Natural killer cell (primary cell): ENCODE data around the gene THRB. TPM values are rescaled to one million over a fixed set of nuclear protein-coding genes. Genes with fewer than 3 reads are reported as not detected.

Experiments used
- ATAC-seq, 3 donors: fragments of 150-1000 bp in 2 of 3; fragments of 200-7000 bp in 1 of 3; cut with Tn5 transposase; 1 replicate in 1 of 3; 2 replicates in 2 of 3; pipeline ENCODE4 v1.10.0; 2021; ENCODE audit warnings: mild to moderate bottlenecking in 2 of 3, moderate library complexity in 2 of 3
- DNase-seq, 2 donors: peaks; one replicate each; pipeline versions ENCODE4 v3.0.0 to v3.0.0-alpha.2; 2013 to 2021; ENCODE audit warnings: mixed read lengths in 1 of 2
- H3K27ac ChIP-seq: one replicate; pipeline ENCODE4 v1.5.1; 2013; ENCODE audit warnings: mild to moderate bottlenecking, low read length
- H3K27me3 ChIP-seq: one replicate; pipeline ENCODE4 v1.6.1; 2013; ENCODE audit warnings: low read length; ENCODE audit not compliant: control insufficient read depth, insufficient read depth
- H3K36me3 ChIP-seq: one replicate; pipeline ENCODE4 v1.6.1; 2013; ENCODE audit warnings: low read length; ENCODE audit not compliant: control insufficient read depth, insufficient read depth
- H3K4me1 ChIP-seq: one replicate; pipeline ENCODE4 v1.6.1; 2013; ENCODE audit warnings: low read length; ENCODE audit not compliant: control insufficient read depth, insufficient read depth
- H3K4me3 ChIP-seq: one replicate; pipeline ENCODE4 v1.5.1; 2013; ENCODE audit warnings: low read length
- H3K9me3 ChIP-seq: one replicate; pipeline ENCODE4 v1.6.1; 2013; ENCODE audit warnings: low read length; ENCODE audit not compliant: control insufficient read depth, insufficient read depth
- H3K27ac Mint-ChIP-seq, 2 donors: one replicate each; pipeline ENCODE4 v1.8.0; 2022; ENCODE audit warnings: mild to moderate bottlenecking in 2 of 2, mixed read lengths in 2 of 2, moderate library complexity in 1 of 2
- H3K27me3 Mint-ChIP-seq, 2 donors: one replicate each; pipeline ENCODE4 v1.8.0; 2022; ENCODE audit warnings: low read depth in 2 of 2, mixed read lengths in 2 of 2
- H3K36me3 Mint-ChIP-seq: one replicate; pipeline ENCODE4 v1.8.0; 2022; ENCODE audit warnings: mixed read lengths
- H3K4me1 Mint-ChIP-seq, 2 donors: one replicate each; pipeline ENCODE4 v1.8.0; 2022; ENCODE audit warnings: mixed read lengths in 2 of 2
- H3K4me3 Mint-ChIP-seq: one replicate; pipeline ENCODE4 v1.8.0; 2022; ENCODE audit warnings: mild to moderate bottlenecking, moderate library complexity, mixed read lengths
- H3K9me3 Mint-ChIP-seq, 2 donors: one replicate each; pipeline ENCODE4 v1.8.0; 2022; ENCODE audit warnings: mixed read lengths in 2 of 2
- WGBS: methylation state at CpG from one replicate; pipeline ENCODE4 v1.1.7; 2013; ENCODE audit warnings: missing lambda C conversion rate; ENCODE audit not compliant: insufficient coverage; 5-methylcytosine and 5-hydroxymethylcytosine counted together
- intact Hi-C: fragments of 100-400 bp; cut with micrococcal nuclease; formaldehyde crosslinking; loops from one replicate; pipeline ENCODE4 v1.14.2; 2022
- total RNA-seq, 4 donors: library from RNA; stranded (reverse); fragments of 120-200 nt in 1 of 4; gene quantifications; one replicate each; pipeline versions ENCODE4 v1.2.3 to v1.2.4, GENCODE V29; 2013 to 2022
- TF ChIP-seq, protein P1 (sequence below): fragments of 200-600 bp; IDR thresholded peaks from one replicate; pipeline ENCODE4 v1.8.0; 2022; ENCODE audit warnings: antibody characterized with exemption

THRB gene
- total RNA-seq, 3 donors from 2014 or later (not counting 1 experiment from before 2014, with no cell fraction given), result 0.05 TPM; not detected in 2

DNA sequence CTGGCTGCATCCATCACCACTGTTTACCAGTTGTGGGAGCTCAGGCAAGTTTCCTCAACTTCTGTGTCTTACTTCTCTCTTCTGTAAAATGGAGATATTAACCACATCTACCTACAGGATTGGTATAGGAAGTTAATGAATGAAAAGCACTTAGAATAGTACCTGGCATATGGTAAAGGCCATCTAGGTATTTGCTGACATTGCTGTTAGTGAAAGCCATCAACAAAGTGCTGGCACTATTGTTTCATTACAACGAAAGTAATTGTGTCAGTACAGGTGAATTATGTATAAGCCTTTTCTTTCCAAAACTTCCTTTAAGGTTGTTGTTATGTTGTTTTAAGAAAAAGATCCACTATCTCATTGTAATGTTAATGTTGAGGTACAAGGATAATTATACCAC lies 352.5 kb downstream of the THRB start:
- H3K4me3 Mint-ChIP-seq, result no peak overlapping the region
- no peak for DNase-seq
- no peak for ATAC-seq
- no peaks in the 10 kb centered on the region for H3K27me3 Mint-ChIP-seq
- TF ChIP-seq, protein P1, sequence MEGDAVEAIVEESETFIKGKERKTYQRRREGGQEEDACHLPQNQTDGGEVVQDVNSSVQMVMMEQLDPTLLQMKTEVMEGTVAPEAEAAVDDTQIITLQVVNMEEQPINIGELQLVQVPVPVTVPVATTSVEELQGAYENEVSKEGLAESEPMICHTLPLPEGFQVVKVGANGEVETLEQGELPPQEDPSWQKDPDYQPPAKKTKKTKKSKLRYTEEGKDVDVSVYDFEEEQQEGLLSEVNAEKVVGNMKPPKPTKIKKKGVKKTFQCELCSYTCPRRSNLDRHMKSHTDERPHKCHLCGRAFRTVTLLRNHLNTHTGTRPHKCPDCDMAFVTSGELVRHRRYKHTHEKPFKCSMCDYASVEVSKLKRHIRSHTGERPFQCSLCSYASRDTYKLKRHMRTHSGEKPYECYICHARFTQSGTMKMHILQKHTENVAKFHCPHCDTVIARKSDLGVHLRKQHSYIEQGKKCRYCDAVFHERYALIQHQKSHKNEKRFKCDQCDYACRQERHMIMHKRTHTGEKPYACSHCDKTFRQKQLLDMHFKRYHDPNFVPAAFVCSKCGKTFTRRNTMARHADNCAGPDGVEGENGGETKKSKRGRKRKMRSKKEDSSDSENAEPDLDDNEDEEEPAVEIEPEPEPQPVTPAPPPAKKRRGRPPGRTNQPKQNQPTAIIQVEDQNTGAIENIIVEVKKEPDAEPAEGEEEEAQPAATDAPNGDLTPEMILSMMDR, result no peak
- intact Hi-C loops, result no loop called here
- Histone ChIP-seq H3K4me3 (no peak overlapping the region), H3K27ac (no peak overlapping the region), H3K9me3 (no peaks in the 10 kb centered on the region), H3K36me3 (no peaks in the 10 kb centered on the region), H3K27me3 (no peaks in the 10 kb centered on the region), H3K4me1 (no peaks in the 10 kb centered on the region)
- no peak overlapping the region for H3K27ac Mint-ChIP-seq
- no peaks in the 10 kb centered on the region for H3K36me3 Mint-ChIP-seq
- no peaks in the 10 kb centered on the region for H3K9me3 Mint-ChIP-seq
- WGBS, result 100% methylated on average over 1 of the region's 1 CpG
- no peaks in the 10 kb centered on the region for H3K4me1 Mint-ChIP-seq

DNA sequence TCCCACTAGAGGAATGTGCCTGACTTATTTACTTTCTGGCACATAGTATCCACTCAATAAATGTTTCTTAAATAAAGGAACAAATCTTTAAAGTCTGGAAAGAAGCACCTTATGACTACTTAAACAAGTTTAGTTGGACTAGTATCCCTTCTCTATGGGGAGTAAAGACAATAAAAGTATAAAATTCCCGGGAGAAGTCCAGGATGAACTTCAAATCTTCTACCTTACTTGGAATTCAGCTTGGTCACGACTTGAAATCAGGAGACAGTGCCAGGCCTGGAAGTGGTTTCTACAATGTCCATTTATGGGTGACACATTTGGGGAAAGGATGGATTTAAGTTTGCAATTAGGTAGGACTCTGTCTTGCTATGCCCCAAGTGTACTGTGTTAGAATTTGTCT lies 353.1 kb downstream of the THRB start:
- TF ChIP-seq, protein P1, result no peak
- no peaks in the 10 kb centered on the region for H3K9me3 Mint-ChIP-seq

DNA sequence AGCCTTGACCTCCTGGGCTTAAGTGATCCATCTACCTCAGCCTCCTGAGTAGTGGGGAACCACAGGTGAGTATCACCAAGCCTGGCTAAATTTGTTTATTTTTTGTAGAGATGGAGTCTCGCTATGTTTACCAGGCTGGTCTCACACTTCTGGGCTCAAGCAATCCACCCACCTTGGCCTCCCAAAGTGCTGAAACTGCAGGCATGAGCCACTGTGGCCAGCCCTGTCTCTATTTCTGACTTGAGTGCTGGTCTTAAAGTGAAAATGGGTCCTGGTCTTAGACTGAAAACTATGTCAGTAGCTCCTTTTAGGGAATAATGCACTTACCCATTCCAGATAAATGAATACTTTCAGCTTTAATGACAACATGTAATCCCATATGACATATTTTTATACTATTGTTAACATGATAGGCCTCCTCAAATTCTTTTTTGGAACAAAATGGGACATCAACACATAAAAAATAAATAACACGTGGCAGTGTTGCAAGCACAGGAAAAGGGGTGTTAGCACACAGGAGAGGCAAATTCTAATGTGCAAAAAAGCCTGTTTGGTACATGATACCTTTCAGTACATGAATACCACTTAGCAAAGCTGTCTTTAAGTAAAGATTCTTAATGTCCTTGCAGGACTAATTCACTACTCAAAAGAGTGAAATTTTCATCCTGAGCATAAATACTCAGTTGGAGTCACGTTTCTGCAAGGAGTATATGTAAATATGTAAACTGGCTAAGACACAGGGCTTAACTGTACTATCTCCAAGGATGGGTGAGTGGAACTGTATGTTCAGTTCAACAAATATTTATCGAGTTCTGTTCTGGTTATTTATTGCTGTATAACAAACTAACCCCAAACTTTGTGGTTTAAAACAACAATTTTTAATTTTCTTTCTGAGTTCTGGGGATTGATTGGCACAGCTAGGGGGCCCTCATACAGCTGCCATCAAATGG lies 354.9 kb downstream of the THRB start:
- H3K9me3 ChIP-seq, result no peaks in the 10 kb centered on the region
- no peak overlapping the region for H3K27ac ChIP-seq
- no peaks in the 10 kb centered on the region for H3K4me1 ChIP-seq
- H3K36me3 Mint-ChIP-seq, result no peaks in the 10 kb centered on the region
- no peaks in the 10 kb centered on the region for H3K27me3 ChIP-seq
- no peak for ATAC-seq
- DNase-seq, result no peak
- no peaks in the 10 kb centered on the region for H3K4me1 Mint-ChIP-seq
- no peak overlapping the region for H3K4me3 Mint-ChIP-seq
- intact Hi-C loops, result no loop called here
- H3K9me3 Mint-ChIP-seq, result no peaks in the 10 kb centered on the region
- no peak overlapping the region for H3K4me3 ChIP-seq
- no peaks in the 10 kb centered on the region for H3K27me3 Mint-ChIP-seq
- H3K36me3 ChIP-seq, result no peaks in the 10 kb centered on the region
- TF ChIP-seq, protein P1, result no peak
- no peak overlapping the region for H3K27ac Mint-ChIP-seq
- 78% methylated on average over 3 of the region's 4 CpGs for WGBS

More for the DNA sequence above, 353.1 kb downstream of the THRB start:
- Mint-ChIP-seq H3K27ac (no peak overlapping the region), H3K4me1 (no peaks in the 10 kb centered on the region), H3K27me3 (no peaks in the 10 kb centered on the region), H3K36me3 (no peaks in the 10 kb centered on the region), H3K4me3 (no peak overlapping the region)
- 89% methylated on average over 2 of the region's 2 CpGs for WGBS
- ATAC-seq (no peak), DNase-seq (no peak)
- Histone ChIP-seq H3K9me3 (no peaks in the 10 kb centered on the region), H3K36me3 (no peaks in the 10 kb centered on the region), H3K4me3 (no peak overlapping the region), H3K27ac (no peak overlapping the region), H3K4me1 (no peaks in the 10 kb centered on the region), H3K27me3 (no peaks in the 10 kb centered on the region)
- intact Hi-C loops, result no loop called here
